Lower lobe of right lung (tissue), 2 donors: Measurements from ENCODE around the gene GLT6D1. TPM values are rescaled to one million over a fixed set of nuclear protein-coding genes. Genes with fewer than 3 reads are reported as not detected.
"Not testable (repeated sequence)": the region's sequence is repeated elsewhere in the genome, so short reads cannot be mapped to it uniquely, and the experiment has no call there.

Source experiments
- ATAC-seq, 2 donors: fragments of 200-7000 bp; cut with Tn5 transposase; one replicate each; pipeline ENCODE4 v1.9.1; 2020 to 2022; ENCODE audit warnings: mild to moderate bottlenecking in 2 of 2, moderate library complexity in 2 of 2
- DNase-seq: peaks from one replicate; pipeline ENCODE4 v3.0.0-alpha.2; 2020
- H3K27ac ChIP-seq: fragments of 200-600 bp; one replicate; pipeline ENCODE4 v1.8.0; 2022
- H3K27me3 ChIP-seq: fragments of 200-600 bp; one replicate; pipeline ENCODE4 v1.8.0; 2022; ENCODE audit warnings: low read depth
- H3K36me3 ChIP-seq: fragments of 200-600 bp; one replicate; pipeline ENCODE4 v1.8.0; 2022; ENCODE audit warnings: mild to moderate bottlenecking
- H3K4me1 ChIP-seq: fragments of 200-600 bp; one replicate; pipeline ENCODE4 v1.8.0; 2022
- H3K4me3 ChIP-seq: fragments of 200-600 bp; one replicate; pipeline ENCODE4 v1.8.0; 2022; ENCODE audit warnings: mild to moderate bottlenecking
- H3K9me3 ChIP-seq: fragments of 200-600 bp; one replicate; pipeline ENCODE4 v1.8.0; 2022
- intact Hi-C: fragments of 100-400 bp; cut with DNase I; formaldehyde crosslinking; loops from one replicate; pipeline ENCODE4 v1.11.0; 2022
- total RNA-seq: library from RNA; stranded (reverse); fragmentation: NEBNext Ultra II Directional; extraction: Animal tissue kit (Norgen Biotek cat#: 25700); gene quantifications from one replicate; pipeline ENCODE4 v1.2.1, GENCODE V29; 2021
- TF ChIP-seq, protein P1 (sequence below): fragments of 200-600 bp; IDR thresholded peaks from one replicate; pipeline ENCODE4 v1.8.0; 2022; ENCODE audit warnings: antibody characterized with exemption, mild to moderate bottlenecking
- donor health status: DM: no; HTN: yes; CAD: no; lungs with severe emphysema.

The GLT6D1 gene
- total RNA-seq, 1 donor from 2014 or later: not detected

DNA sequence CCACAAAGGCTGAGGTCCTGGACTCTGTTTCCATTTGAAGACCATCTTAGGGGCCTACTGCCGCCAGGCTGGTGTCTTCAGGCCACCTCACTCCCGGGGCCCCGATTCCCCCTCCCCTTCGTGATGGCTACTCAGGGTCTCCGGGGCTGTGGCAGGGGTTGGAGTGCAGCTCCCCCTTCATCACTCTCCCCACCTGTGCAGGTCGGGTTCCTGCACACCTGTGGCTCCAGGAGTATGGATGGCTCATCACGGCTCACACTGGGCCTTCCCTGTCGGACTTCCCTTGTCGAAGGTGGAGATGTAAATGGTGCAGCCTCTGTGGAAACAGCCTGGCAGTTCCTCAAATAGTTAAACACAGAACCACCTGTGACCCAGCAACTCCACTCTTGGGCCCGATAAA lies 35.6 kb upstream of the GLT6D1 start:
- no peaks in the 10 kb centered on the region for H3K4me1 ChIP-seq

DNA sequence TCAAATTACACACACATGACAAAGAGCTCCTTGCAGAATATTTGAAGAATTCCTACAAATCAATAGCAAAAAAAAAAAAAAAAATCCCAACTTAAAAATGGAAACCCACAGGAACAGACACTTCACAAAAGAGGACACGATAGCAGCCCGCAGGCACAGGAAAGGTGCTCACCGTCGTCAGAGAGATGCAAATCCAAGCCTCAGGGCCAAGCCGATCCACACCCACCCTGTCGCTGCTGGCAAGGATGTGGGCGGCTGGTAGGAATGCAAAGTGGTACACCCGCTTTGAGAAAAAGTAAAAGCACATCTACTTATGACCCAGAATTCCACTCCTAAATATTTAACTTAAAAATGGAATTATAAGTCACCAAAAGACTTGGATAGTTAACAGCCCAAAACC lies 34.6 kb upstream of the GLT6D1 start:
- Histone ChIP-seq H3K4me3 (no peak overlapping the region), H3K36me3 (no peaks in the 10 kb centered on the region), H3K27ac (no peak overlapping the region), H3K9me3 (no peaks in the 10 kb centered on the region), H3K27me3 (peaks cover 13% of the 10 kb centered on the region), H3K4me1 (no peaks in the 10 kb centered on the region)
- intact Hi-C loops: no loop called here
- TF ChIP-seq, protein P1, sequence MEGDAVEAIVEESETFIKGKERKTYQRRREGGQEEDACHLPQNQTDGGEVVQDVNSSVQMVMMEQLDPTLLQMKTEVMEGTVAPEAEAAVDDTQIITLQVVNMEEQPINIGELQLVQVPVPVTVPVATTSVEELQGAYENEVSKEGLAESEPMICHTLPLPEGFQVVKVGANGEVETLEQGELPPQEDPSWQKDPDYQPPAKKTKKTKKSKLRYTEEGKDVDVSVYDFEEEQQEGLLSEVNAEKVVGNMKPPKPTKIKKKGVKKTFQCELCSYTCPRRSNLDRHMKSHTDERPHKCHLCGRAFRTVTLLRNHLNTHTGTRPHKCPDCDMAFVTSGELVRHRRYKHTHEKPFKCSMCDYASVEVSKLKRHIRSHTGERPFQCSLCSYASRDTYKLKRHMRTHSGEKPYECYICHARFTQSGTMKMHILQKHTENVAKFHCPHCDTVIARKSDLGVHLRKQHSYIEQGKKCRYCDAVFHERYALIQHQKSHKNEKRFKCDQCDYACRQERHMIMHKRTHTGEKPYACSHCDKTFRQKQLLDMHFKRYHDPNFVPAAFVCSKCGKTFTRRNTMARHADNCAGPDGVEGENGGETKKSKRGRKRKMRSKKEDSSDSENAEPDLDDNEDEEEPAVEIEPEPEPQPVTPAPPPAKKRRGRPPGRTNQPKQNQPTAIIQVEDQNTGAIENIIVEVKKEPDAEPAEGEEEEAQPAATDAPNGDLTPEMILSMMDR: no peak
- peak; percentile 21 for DNase-seq
- ATAC-seq: no peak

More for the DNA sequence above, 35.6 kb upstream of the GLT6D1 start:
- no peak for DNase-seq
- no peak for ATAC-seq
- Histone ChIP-seq H3K9me3 (no peaks in the 10 kb centered on the region), H3K27me3 (peaks cover 13% of the 10 kb centered on the region), H3K36me3 (no peaks in the 10 kb centered on the region), H3K27ac (no peak overlapping the region), H3K4me3 (no peak overlapping the region)
- intact Hi-C loops: no loop called here
- TF ChIP-seq, protein P1: no peak

DNA sequence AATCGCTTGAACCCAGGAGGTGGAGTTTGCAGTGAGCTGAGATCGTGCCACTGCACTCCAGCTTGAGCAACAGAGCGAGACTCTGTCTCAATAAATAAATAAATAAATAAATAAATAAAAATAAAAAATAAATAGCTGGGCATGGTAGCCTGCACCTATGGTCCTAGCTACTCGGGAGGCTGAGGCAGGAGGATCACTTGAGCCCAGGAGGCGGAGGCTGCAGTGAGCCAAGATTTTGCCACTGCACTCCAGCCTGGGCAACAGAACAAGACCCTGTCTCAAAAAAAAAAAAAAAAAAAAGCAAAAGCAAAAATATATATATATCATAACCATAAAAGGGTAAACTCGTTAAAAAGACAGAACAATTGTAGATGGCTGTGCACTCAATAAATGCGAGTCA lies 33.4 kb upstream of the GLT6D1 start:
- intact Hi-C loops, H3K27ac ChIP-seq, ATAC-seq, H3K4me1 ChIP-seq, H3K36me3 ChIP-seq, H3K9me3 ChIP-seq, H3K4me3 ChIP-seq: not testable (repeated sequence)
- peak; percentile 7 for DNase-seq
- H3K27me3 ChIP-seq: peaks cover 13% of the 10 kb centered on the region

DNA sequence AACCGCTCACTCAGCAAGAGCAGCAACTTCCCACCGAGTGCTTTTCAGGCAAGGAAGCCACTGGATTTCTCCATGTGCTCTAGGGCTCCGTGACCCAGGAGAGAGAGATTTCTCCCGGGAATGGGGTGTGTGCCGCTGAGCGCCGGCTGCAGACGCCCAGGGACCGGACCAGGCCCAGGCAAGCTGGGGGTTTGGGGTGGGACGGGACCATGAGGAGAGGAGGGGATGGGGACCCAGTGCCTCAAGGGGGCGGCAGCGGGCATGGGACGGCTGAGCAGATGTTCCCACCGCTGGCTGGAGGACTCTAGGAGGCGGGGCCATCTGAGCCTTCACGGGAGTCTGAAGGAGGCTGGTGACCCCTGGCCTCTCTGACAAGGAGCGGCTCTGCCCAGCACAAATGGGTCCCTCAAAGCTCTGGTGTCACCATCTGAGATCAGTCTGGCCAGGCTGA lies 32.3 kb upstream of the GLT6D1 start:
- ATAC-seq: no peak
- intact Hi-C loops: no loop called here
- no peaks in the 10 kb centered on the region for H3K36me3 ChIP-seq

DNA sequence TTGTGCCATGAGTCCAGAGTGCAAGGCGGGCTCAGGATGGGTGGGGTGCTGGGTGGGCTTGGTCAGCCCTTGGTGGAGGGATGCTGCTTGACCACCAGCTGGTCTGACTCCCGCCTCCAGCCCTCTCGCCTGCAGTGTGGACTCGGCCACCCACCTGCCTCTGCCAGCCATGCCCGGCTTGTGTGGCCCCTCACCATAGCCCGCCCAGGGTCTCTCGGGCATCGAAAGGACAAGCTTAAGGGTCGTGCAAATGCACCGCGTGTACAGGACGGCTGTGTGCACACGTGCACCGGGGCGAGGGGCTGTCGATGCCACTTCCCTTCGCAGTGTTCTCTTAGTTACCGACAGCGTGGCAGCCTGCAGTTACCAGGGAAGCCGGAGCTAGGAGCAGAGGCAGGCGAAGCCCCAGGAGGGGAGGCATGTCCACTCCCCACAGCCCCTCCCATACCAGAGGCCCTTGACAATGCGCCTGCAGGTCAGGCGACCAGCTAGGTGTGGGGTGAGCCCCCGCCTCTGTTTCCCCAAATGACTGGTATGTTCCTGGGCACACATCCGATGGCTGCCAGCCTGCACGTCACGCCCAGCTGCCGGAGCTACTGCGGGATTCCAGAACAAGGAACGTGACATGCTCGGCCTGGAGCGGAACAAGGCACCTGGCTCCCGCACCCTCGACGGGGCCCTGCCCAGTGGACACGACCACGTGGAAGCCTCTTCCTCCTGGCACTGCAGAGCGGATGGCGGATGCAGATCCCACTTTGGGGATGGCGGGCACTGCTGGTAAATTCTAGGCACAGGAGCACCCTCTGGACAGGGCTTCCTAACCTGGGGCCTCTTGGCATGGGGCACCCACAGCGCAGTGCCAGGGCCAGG lies 31.6 kb upstream of the GLT6D1 start:
- DNase-seq: no peak
- H3K9me3 ChIP-seq: no peaks in the 10 kb centered on the region
- no peak overlapping the region for H3K4me3 ChIP-seq
- H3K27ac ChIP-seq: no peak overlapping the region
- peaks cover 15% of the 10 kb centered on the region for H3K27me3 ChIP-seq
- intact Hi-C loops: no loop called here
- no peaks in the 10 kb centered on the region for H3K4me1 ChIP-seq
- ATAC-seq: peak in 1 of 2 donors; percentile 7
- TF ChIP-seq, protein P1: no peak
- H3K36me3 ChIP-seq: no peaks in the 10 kb centered on the region

More for the DNA sequence above, 32.3 kb upstream of the GLT6D1 start:
- H3K4me1 ChIP-seq: no peaks in the 10 kb centered on the region
- peaks cover 13% of the 10 kb centered on the region for H3K27me3 ChIP-seq
- no peak for DNase-seq
- TF ChIP-seq, protein P1: no peak
- H3K4me3 ChIP-seq: no peak overlapping the region
- no peak overlapping the region for H3K27ac ChIP-seq
- H3K9me3 ChIP-seq: no peaks in the 10 kb centered on the region

DNA sequence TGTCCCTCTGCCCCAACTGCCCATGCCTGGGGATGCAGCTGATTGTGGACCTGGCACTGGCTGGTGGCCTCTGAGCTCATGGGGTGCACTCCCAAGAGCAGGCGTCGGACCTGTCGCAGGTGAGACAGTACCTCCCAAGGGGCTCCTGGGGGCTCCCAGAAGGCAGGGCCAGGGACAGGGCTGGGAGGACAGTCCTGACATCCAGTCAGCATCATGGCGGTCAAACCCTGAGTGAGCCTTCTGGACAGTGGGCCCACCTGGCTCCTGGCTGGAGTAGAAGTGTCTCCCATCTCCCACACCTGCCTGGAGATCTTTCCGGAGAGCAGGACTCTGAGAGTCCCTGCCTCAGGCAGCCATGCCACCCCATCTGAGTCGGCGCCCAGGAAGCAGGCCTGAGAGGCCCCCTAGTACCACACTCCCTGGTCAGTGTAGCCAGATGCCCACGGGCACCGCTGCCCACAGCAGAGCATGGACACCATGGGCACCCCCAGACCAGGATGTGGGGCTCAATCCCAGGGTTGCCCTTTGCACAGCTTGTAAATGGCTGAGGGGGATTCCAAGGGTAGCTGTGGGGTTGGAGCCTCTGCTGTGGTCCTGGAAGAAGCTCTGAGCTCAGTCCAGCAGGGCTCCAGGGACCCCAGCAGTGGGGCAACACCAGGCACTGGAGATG lies 30.4 kb upstream of the GLT6D1 start:
- TF ChIP-seq, protein P1: no peak
- H3K4me3 ChIP-seq: no peak overlapping the region
- H3K27me3 ChIP-seq: peaks cover 26% of the 10 kb centered on the region
- no peak overlapping the region for H3K27ac ChIP-seq
- H3K36me3 ChIP-seq: no peaks in the 10 kb centered on the region
- H3K9me3 ChIP-seq: no peaks in the 10 kb centered on the region
- no peaks in the 10 kb centered on the region for H3K4me1 ChIP-seq
- ATAC-seq (no peak), DNase-seq (no peak)
- intact Hi-C loops: no loop called here

DNA sequence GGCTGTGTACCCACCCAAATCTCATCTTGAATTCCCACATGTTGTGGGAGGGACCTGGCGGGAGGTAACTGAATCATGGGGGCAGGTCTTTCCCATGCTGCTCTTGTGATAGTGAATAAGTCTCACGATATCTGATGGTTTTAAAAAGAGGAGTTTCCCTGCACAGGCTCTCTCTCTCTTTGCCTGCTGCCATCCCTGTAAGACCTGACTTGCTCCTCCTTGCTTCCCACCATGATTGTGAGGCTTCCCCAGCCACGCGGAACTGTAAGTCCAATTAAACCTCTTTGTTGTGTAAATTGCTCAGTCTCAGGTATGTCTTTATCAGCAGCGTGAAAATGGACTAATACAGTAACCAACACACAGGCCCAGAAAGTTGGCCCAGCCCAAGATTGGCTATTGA lies 29.7 kb upstream of the GLT6D1 start:
- H3K4me3 ChIP-seq, H3K4me1 ChIP-seq, intact Hi-C loops, DNase-seq, H3K36me3 ChIP-seq, H3K9me3 ChIP-seq, ATAC-seq, H3K27ac ChIP-seq: not testable (repeated sequence)
- peaks cover 30% of the 10 kb centered on the region for H3K27me3 ChIP-seq
